Transverse colon (tissue), 4 donors: Measurements from ENCODE around the gene ABTB2. TPM values are rescaled to one million over a fixed set of nuclear protein-coding genes. Genes with fewer than 3 reads are reported as not detected.

ENCODE experiments used
- DNase-seq: peaks from one replicate; pipeline ENCODE4 v3.0.0-alpha.2; 2019
- H3K27ac ChIP-seq, 4 donors: fragments of 200-600 bp; sonication (generic); 2 replicates each; pipeline ENCODE4 v1.5.1; 2016 to 2018; ENCODE audit warnings: inconsistent platforms in 4 of 4
- H3K27me3 ChIP-seq: fragments of 200-600 bp; sonication (generic); 2 replicates; pipeline ENCODE4 v1.5.1; 2017; ENCODE audit warnings: inconsistent platforms
- H3K36me3 ChIP-seq, 4 donors: fragments of 200-600 bp; sonication (generic); 2 replicates each; pipeline ENCODE4 v1.5.1; 2017 to 2019; ENCODE audit warnings: inconsistent platforms in 4 of 4
- H3K4me1 ChIP-seq, 4 donors: fragments of 200-600 bp; sonication (generic); 2 replicates each; pipeline ENCODE4 v1.5.1; 2017 to 2020; ENCODE audit warnings: inconsistent platforms in 4 of 4
- H3K4me3 ChIP-seq, 4 donors: fragments of 200-600 bp; sonication (generic); 1 replicate in 1 of 4; 2 replicates in 3 of 4; pipeline versions ENCODE4 v1.5.1 to v1.6.1; 2017 to 2019; ENCODE audit warnings: inconsistent platforms in 4 of 4
- H3K9me3 ChIP-seq, 2 donors: fragments of 200-600 bp; sonication (generic); 2 replicates each; pipeline ENCODE4 v1.5.1; 2017 to 2019; ENCODE audit warnings: inconsistent platforms in 2 of 2
- EP300 ChIP-seq: sonication (generic); formaldehyde crosslinking; IDR thresholded peaks from one replicate; pipeline ENCODE4 v1.6.1; 2017; ENCODE audit warnings: antibody characterized with exemption, low read depth
- POLR2A ChIP-seq: fragments of 450-650 bp; IDR thresholded peaks from one replicate; pipeline ENCODE4 v1.6.1; 2016; ENCODE audit warnings: antibody characterized with exemption, mild to moderate bottlenecking, moderate library complexity
- POLR2AphosphoS5 ChIP-seq, 3 donors: sonication (generic); formaldehyde crosslinking; IDR thresholded peaks; one replicate each; pipeline ENCODE4 v1.6.1; 2016; ENCODE audit warnings: antibody characterized with exemption in 3 of 3
- WGBS, 2 donors: methylation state at CpG; one replicate each; pipeline ENCODE4 v1.1.5; 2018; ENCODE audit warnings: low coverage in 1 of 2; 5-methylcytosine and 5-hydroxymethylcytosine counted together
- in situ Hi-C, 4 donors: fragments of 200-750 bp; cut with MboI; loops; one replicate each; pipeline versions ENCODE4 v1.15.0 to v1.15.1; 2017; ENCODE audit warnings: low sequenced_read_pairs in 3 of 4, low pct_ligation_motif_present in 1 of 4, low pct_unique_long_range_greater_than_20kb in 1 of 4
- intact Hi-C: fragments of 100-400 bp; cut with DNase I; formaldehyde crosslinking; loops from one replicate; pipeline ENCODE4 v1.15.1; 2023; ENCODE audit warnings: low total_unique reads
- total RNA-seq, 4 donors: library from RNA; depleted of rRNA; stranded (reverse); fragments of >200 nt; gene quantifications; one replicate each; pipeline ENCODE4 v1.1.0, GENCODE V29; 2016
- TF ChIP-seq, protein P1 (sequence below), 5 experiments: fragments of 200-600 bp in 3 of 5; fragments of 450-650 bp in 2 of 5; sonication (generic) in 3 of 5; IDR thresholded peaks; 1 replicate in 2 of 5; 2 replicates in 3 of 5; pipeline ENCODE4 v1.5.1; 2016 to 2017; ENCODE audit warnings: antibody characterized with exemption in 5 of 5, inconsistent platforms in 3 of 5, mild to moderate bottlenecking in 2 of 5, moderate library complexity in 1 of 5

Gene ABTB2
- total RNA-seq, 4 donors from 2014 or later = 0.60 to 41.9 (median 20.7) TPM

DNA sequence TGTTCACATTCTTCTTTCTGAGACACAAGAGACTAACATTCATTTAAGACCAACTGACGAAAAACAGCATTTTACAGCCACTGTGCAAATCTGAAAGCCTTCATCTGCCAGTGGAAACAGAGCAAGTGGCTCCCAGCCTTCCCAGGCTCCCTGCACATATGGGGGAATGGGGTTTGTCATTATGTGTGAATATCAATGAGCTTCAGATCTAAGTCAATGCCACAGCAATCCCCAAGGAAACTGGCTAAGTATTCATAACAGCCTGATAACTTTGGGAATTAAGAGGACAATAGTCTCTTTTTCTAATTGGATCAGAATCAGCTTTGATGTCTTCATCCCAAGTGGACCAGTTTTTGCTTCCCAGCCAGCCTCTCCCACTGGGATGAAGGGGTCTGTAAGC lies 66.9 kb downstream of the ABTB2 start:
- intact Hi-C loops = no loop called here
- TF ChIP-seq, protein P1, sequence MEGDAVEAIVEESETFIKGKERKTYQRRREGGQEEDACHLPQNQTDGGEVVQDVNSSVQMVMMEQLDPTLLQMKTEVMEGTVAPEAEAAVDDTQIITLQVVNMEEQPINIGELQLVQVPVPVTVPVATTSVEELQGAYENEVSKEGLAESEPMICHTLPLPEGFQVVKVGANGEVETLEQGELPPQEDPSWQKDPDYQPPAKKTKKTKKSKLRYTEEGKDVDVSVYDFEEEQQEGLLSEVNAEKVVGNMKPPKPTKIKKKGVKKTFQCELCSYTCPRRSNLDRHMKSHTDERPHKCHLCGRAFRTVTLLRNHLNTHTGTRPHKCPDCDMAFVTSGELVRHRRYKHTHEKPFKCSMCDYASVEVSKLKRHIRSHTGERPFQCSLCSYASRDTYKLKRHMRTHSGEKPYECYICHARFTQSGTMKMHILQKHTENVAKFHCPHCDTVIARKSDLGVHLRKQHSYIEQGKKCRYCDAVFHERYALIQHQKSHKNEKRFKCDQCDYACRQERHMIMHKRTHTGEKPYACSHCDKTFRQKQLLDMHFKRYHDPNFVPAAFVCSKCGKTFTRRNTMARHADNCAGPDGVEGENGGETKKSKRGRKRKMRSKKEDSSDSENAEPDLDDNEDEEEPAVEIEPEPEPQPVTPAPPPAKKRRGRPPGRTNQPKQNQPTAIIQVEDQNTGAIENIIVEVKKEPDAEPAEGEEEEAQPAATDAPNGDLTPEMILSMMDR (IDR thresholded peaks at IDR 0.05) = no peak
- no peak for TF ChIP-seq EP300
- no peak for TF ChIP-seq POLR2AphosphoS5 (IDR thresholded peaks at IDR 0.05)
- TF ChIP-seq POLR2A = no peak
- no peak overlapping the region for H3K4me3 ChIP-seq
- no peaks in the 10 kb centered on the region for H3K9me3 ChIP-seq
- WGBS, 2 donors = 0% methylated on average over 1 of the region's 1 CpG
- no peaks in the 10 kb centered on the region for H3K27me3 ChIP-seq
- DNase-seq = no peak
- H3K4me1 ChIP-seq = no peaks in the 10 kb centered on the region
- no peak overlapping the region for H3K27ac ChIP-seq
- in situ Hi-C loops = no loop called here
- no peaks in the 10 kb centered on the region for H3K36me3 ChIP-seq

GRCh38 chr11:34288492-34288891 lies 69.3 kb downstream of the ABTB2 start:
- Histone ChIP-seq H3K27me3 (no peaks in the 10 kb centered on the region), H3K9me3 (no peaks in the 10 kb centered on the region), H3K4me1 (no peaks in the 10 kb centered on the region), H3K36me3 (no peaks in the 10 kb centered on the region), H3K27ac (no peak overlapping the region), H3K4me3 (no peak overlapping the region)
- in situ Hi-C loops = no loop called here
- no peak for DNase-seq
- TF ChIP-seq, protein P1 (IDR thresholded peaks at IDR 0.05) = no peak
- TF ChIP-seq EP300 = no peak
- no peak for TF ChIP-seq POLR2A
- TF ChIP-seq POLR2AphosphoS5 (IDR thresholded peaks at IDR 0.05) = no peak
- intact Hi-C loops = no loop called here
- 74 to 80% methylated on average over 3 to 7 of the region's 7 CpGs for WGBS, 2 donors

GRCh38 chr11:34284811-34285481 lies 72.9 kb downstream of the ABTB2 start:
- in situ Hi-C loops = no loop called here
- H3K4me1 ChIP-seq = no peaks in the 10 kb centered on the region
- TF ChIP-seq EP300 (no peak), POLR2AphosphoS5 (IDR thresholded peaks at IDR 0.05) (no peak), POLR2A (no peak)
- TF ChIP-seq, protein P1 (IDR thresholded peaks at IDR 0.05) = no peak
- no peak overlapping the region for H3K27ac ChIP-seq
- DNase-seq = no peak
- WGBS, 2 donors = 90 to 100% methylated on average over 6 to 17 of the region's 17 CpGs
- no peak overlapping the region for H3K4me3 ChIP-seq
- no peaks in the 10 kb centered on the region for H3K36me3 ChIP-seq
- no peaks in the 10 kb centered on the region for H3K9me3 ChIP-seq
- intact Hi-C loops = no loop called here
- no peaks in the 10 kb centered on the region for H3K27me3 ChIP-seq

DNA sequence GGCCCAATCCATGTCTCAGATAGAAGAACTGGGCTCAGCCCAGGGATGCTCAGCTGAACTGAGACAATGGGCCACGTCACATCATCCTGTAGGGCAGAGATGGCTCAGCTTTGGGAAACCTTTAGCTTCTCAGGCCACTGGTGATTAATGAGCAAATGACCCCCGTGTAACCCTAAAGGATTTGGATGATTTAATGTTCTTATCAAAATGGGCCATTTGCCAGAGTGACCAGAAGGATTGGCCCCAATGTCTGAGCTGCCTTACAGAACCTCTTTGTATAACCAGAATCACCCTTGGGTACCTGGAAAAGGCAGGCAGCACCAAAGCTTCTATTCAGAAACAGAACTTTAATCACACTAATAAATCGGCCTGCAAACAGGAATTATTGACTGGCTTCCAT lies 73.7 kb downstream of the ABTB2 start:
- intact Hi-C loops = no loop called here
- H3K27ac ChIP-seq = no peak overlapping the region

More for the DNA sequence above, 73.7 kb downstream of the ABTB2 start:
- Histone ChIP-seq H3K4me1 (no peaks in the 10 kb centered on the region), H3K27me3 (no peaks in the 10 kb centered on the region), H3K4me3 (no peak overlapping the region), H3K36me3 (no peaks in the 10 kb centered on the region), H3K9me3 (no peaks in the 10 kb centered on the region)
- no peak for DNase-seq
- TF ChIP-seq POLR2A (no peak), POLR2AphosphoS5 (IDR thresholded peaks at IDR 0.05) (no peak)
- TF ChIP-seq, protein P1 (IDR thresholded peaks at IDR 0.05) = no peak
- in situ Hi-C loops = no loop called here
- 70 to 86% methylated on average over 1 to 3 of the region's 3 CpGs for WGBS, 2 donors
